HG03575 (cell line): ENCODE results near the gene ZNF575.
A peak's percentile ranks its signal among the peaks of the same experiment; 100 is the strongest.

Experiments used
- ATAC-seq: cut with Tn5 transposase; IDR thresholded peaks from one replicate; pipeline ENCODE4 v1.9.1; 2021; ENCODE audit not compliant: unreplicated experiment, insufficient number of reproducible peaks, low FRiP score; ENCODE audit errors: extremely low read depth

The ZNF575 gene

GRCh38 chr19:43562226-43562697, 29.3 kb downstream of the ZNF575 start:
- no peak for ATAC-seq

GRCh38 chr19:43562698-43563241, 29.8 kb downstream of the ZNF575 start:
- ATAC-seq, result no peak

GRCh38 chr19:43563816-43564457, 30.9 kb downstream of the ZNF575 start:
- no peak for ATAC-seq

GRCh38 chr19:43564800-43565199, 31.8 kb downstream of the ZNF575 start:
- ATAC-seq, result no peak

GRCh38 chr19:43569657-43570056, 36.7 kb downstream of the ZNF575 start:
- no peak for ATAC-seq

GRCh38 chr19:43570174-43570791, 37.3 kb downstream of the ZNF575 start:
- ATAC-seq, result no peak

GRCh38 chr19:43572171-43572588, 39.2 kb downstream of the ZNF575 start:
- ATAC-seq, result no peak

- no peak for ATAC-seq
These were observed 41.6 kb downstream of the ZNF575 start for GRCh38 chr19:43574424-43575155.

- peak; percentile 77 for ATAC-seq
These were observed 42.4 kb downstream of the ZNF575 start, which contains the start of the genes PINLYP and XRCC1 for GRCh38 chr19:43575156-43575950. Gene PINLYP (plus strand): TSS chr19:43575801. CDS start chr19:43577192, 1,391 bp downstream. Gene XRCC1 (minus strand): TSS chr19:43575527. CDS start chr19:43575458, 69 bp downstream.

- no peak for ATAC-seq
These were observed 43.2 kb downstream of the ZNF575 start for GRCh38 chr19:43575955-43576878.

GRCh38 chr19:43578787-43579186, 45.8 kb downstream of the ZNF575 start:
- ATAC-seq, result no peak

GRCh38 chr19:43581467-43581866, 48.5 kb downstream of the ZNF575 start:
- ATAC-seq, result no peak

- ATAC-seq, result no peak
These were observed 49.5 kb downstream of the ZNF575 start for GRCh38 chr19:43582495-43582894.

GRCh38 chr19:43584484-43584883, 51.5 kb downstream of the ZNF575 start:
- no peak for ATAC-seq
